ENCODE data around the gene TAF1A. TPM values are rescaled to one million over a fixed set of nuclear protein-coding genes. Genes with fewer than 3 reads are reported as not detected.

TAF1A gene
- total and polyA plus RNA-seq, 4 donors = 9.4 to 14.5 (median 11.5) TPM

GRCh38 chr1:222570837-222571236, 18.9 kb downstream of the TAF1A start:
- Histone ChIP-seq H3K27me3 (ENCODE audit: control insufficient read depth, insufficient read depth, low read length) (no peaks in the 10 kb centered on the region), H3K4me3 (ENCODE audit: low read depth, low read length) (no peak overlapping the region), H3K36me3 (ENCODE audit: control insufficient read depth, insufficient read depth, low read length) (peaks cover 6% of the 10 kb centered on the region), H3K9me3 (ENCODE audit: control insufficient read depth, insufficient read depth, low read length) (no peaks in the 10 kb centered on the region), H3K27ac (ENCODE audit: low read depth, low read length) (no peak overlapping the region), H3K4me1 (ENCODE audit: control insufficient read depth, insufficient read depth, low read length) (no peaks in the 10 kb centered on the region)
- no peak for DNase-seq (ENCODE audit: low read depth in 4 of 6, low spot score in 6 of 6)
- WGBS (ENCODE audit: insufficient coverage) = no CpG with 5 or more reads among the region's 1 CpG

GRCh38 chr1:222561656-222562055, 28.1 kb downstream of the TAF1A start:
- no peak overlapping the region for H3K27ac ChIP-seq (ENCODE audit: low read depth, low read length)
- H3K36me3 ChIP-seq (ENCODE audit: control insufficient read depth, insufficient read depth, low read length) = peaks cover 11% of the 10 kb centered on the region
- DNase-seq (ENCODE audit: low read depth in 4 of 6, low spot score in 6 of 6) = no peak
- WGBS (ENCODE audit: insufficient coverage) = no CpG with 5 or more reads among the region's 1 CpG
- H3K27me3 ChIP-seq (ENCODE audit: control insufficient read depth, insufficient read depth, low read length) = no peaks in the 10 kb centered on the region
- H3K4me1 ChIP-seq (ENCODE audit: control insufficient read depth, insufficient read depth, low read length) = no peaks in the 10 kb centered on the region
- H3K9me3 ChIP-seq (ENCODE audit: control insufficient read depth, insufficient read depth, low read length) = no peaks in the 10 kb centered on the region
- H3K4me3 ChIP-seq (ENCODE audit: low read depth, low read length) = no peak overlapping the region

- no peak for DNase-seq (ENCODE audit: low read depth in 4 of 6, low spot score in 6 of 6)
- Histone ChIP-seq H3K4me3 (ENCODE audit: low read depth, low read length) (no peak overlapping the region), H3K27me3 (ENCODE audit: control insufficient read depth, insufficient read depth, low read length) (no peaks in the 10 kb centered on the region), H3K36me3 (ENCODE audit: control insufficient read depth, insufficient read depth, low read length) (peaks cover 11% of the 10 kb centered on the region), H3K4me1 (ENCODE audit: control insufficient read depth, insufficient read depth, low read length) (no peaks in the 10 kb centered on the region), H3K9me3 (ENCODE audit: control insufficient read depth, insufficient read depth, low read length) (no peaks in the 10 kb centered on the region), H3K27ac (ENCODE audit: low read depth, low read length) (no peak overlapping the region)
- 100% methylated on average over 6 of the region's 7 CpGs for WGBS (ENCODE audit: insufficient coverage)
Observed at GRCh38 chr1:222557574-222557973, 32.2 kb downstream of the TAF1A start.

GRCh38 chr1:222557148-222557547, 32.6 kb downstream of the TAF1A start:
- 79% methylated on average over 3 of the region's 6 CpGs for WGBS (ENCODE audit: insufficient coverage)

GRCh38 chr1:222555992-222556615, 33.6 kb downstream of the TAF1A start:
- Histone ChIP-seq H3K27ac (ENCODE audit: low read depth, low read length) (no peak overlapping the region), H3K4me3 (ENCODE audit: low read depth, low read length) (no peak overlapping the region), H3K27me3 (ENCODE audit: control insufficient read depth, insufficient read depth, low read length) (no peaks in the 10 kb centered on the region), H3K4me1 (ENCODE audit: control insufficient read depth, insufficient read depth, low read length) (no peaks in the 10 kb centered on the region), H3K9me3 (ENCODE audit: control insufficient read depth, insufficient read depth, low read length) (no peaks in the 10 kb centered on the region), H3K36me3 (ENCODE audit: control insufficient read depth, insufficient read depth, low read length) (peaks cover 11% of the 10 kb centered on the region)
- 100% methylated on average over 1 of the region's 2 CpGs for WGBS (ENCODE audit: insufficient coverage)
- no peak for DNase-seq (ENCODE audit: low read depth in 4 of 6, low spot score in 6 of 6)

More at GRCh38 chr1:222557148-222557547, 32.6 kb downstream of the TAF1A start:
- H3K27ac ChIP-seq (ENCODE audit: low read depth, low read length) = no peak overlapping the region
- no peaks in the 10 kb centered on the region for H3K27me3 ChIP-seq (ENCODE audit: control insufficient read depth, insufficient read depth, low read length)
- H3K4me3 ChIP-seq (ENCODE audit: low read depth, low read length) = no peak overlapping the region
- H3K36me3 ChIP-seq (ENCODE audit: control insufficient read depth, insufficient read depth, low read length) = peaks cover 11% of the 10 kb centered on the region
- no peak for DNase-seq (ENCODE audit: low read depth in 4 of 6, low spot score in 6 of 6)
- H3K4me1 ChIP-seq (ENCODE audit: control insufficient read depth, insufficient read depth, low read length) = no peaks in the 10 kb centered on the region
- no peaks in the 10 kb centered on the region for H3K9me3 ChIP-seq (ENCODE audit: control insufficient read depth, insufficient read depth, low read length)

- no peaks in the 10 kb centered on the region for H3K27me3 ChIP-seq (ENCODE audit: control insufficient read depth, insufficient read depth, low read length)
- H3K4me1 ChIP-seq (ENCODE audit: control insufficient read depth, insufficient read depth, low read length) = no peaks in the 10 kb centered on the region
- no CpG with 5 or more reads among the region's 5 CpGs for WGBS (ENCODE audit: insufficient coverage)
- no peak for DNase-seq (ENCODE audit: low read depth in 4 of 6, low spot score in 6 of 6)
- peaks cover 9% of the 10 kb centered on the region for H3K36me3 ChIP-seq (ENCODE audit: control insufficient read depth, insufficient read depth, low read length)
- no peaks in the 10 kb centered on the region for H3K9me3 ChIP-seq (ENCODE audit: control insufficient read depth, insufficient read depth, low read length)
- H3K27ac ChIP-seq (ENCODE audit: low read depth, low read length) = no peak overlapping the region
- no peak overlapping the region for H3K4me3 ChIP-seq (ENCODE audit: low read depth, low read length)
Observed at GRCh38 chr1:222554177-222554576, 35.6 kb downstream of the TAF1A start.

GRCh38 chr1:222552882-222553281, 36.9 kb downstream of the TAF1A start:
- Histone ChIP-seq H3K4me3 (ENCODE audit: low read depth, low read length) (no peak overlapping the region), H3K27me3 (ENCODE audit: control insufficient read depth, insufficient read depth, low read length) (no peaks in the 10 kb centered on the region), H3K9me3 (ENCODE audit: control insufficient read depth, insufficient read depth, low read length) (no peaks in the 10 kb centered on the region), H3K4me1 (ENCODE audit: control insufficient read depth, insufficient read depth, low read length) (peaks cover 1% of the 10 kb centered on the region), H3K27ac (ENCODE audit: low read depth, low read length) (no peak overlapping the region), H3K36me3 (ENCODE audit: control insufficient read depth, insufficient read depth, low read length) (peaks cover 8% of the 10 kb centered on the region)
- 88% methylated on average over 5 of the region's 5 CpGs for WGBS (ENCODE audit: insufficient coverage)
- DNase-seq (ENCODE audit: low read depth in 4 of 6, low spot score in 6 of 6) = no peak

- WGBS (ENCODE audit: insufficient coverage) = 66% methylated on average over 6 of the region's 8 CpGs
- no peaks in the 10 kb centered on the region for H3K9me3 ChIP-seq (ENCODE audit: control insufficient read depth, insufficient read depth, low read length)
- no peak within 1 kb of the TSS for H3K27ac ChIP-seq (ENCODE audit: low read depth, low read length)
- H3K4me1 ChIP-seq (ENCODE audit: control insufficient read depth, insufficient read depth, low read length) = peaks cover 14% of the 10 kb centered on the region
- H3K36me3 ChIP-seq (ENCODE audit: control insufficient read depth, insufficient read depth, low read length) = no peaks in the 10 kb centered on the region
- H3K4me3 ChIP-seq (ENCODE audit: low read depth, low read length) = no peak within 1 kb of the TSS
- DNase-seq (ENCODE audit: low read depth in 4 of 6, low spot score in 6 of 6) = no peak
- peaks cover 2% of the 10 kb centered on the region for H3K27me3 ChIP-seq (ENCODE audit: control insufficient read depth, insufficient read depth, low read length)
Observed at GRCh38 chr1:222547944-222548671, 41.6 kb downstream of the TAF1A start, which contains the start of gene HHIPL2. HHIPL2 (minus strand) TSS chr1:222548104; CDS start chr1:222548044, 60 bp downstream.

- peaks cover 14% of the 10 kb centered on the region for H3K4me1 ChIP-seq (ENCODE audit: control insufficient read depth, insufficient read depth, low read length)
- 45% methylated on average over 3 of the region's 8 CpGs for WGBS (ENCODE audit: insufficient coverage)
- H3K9me3 ChIP-seq (ENCODE audit: control insufficient read depth, insufficient read depth, low read length) = no peaks in the 10 kb centered on the region
Observed at GRCh38 chr1:222547260-222547614, 42.5 kb downstream of the TAF1A start.

More at GRCh38 chr1:222547260-222547614, 42.5 kb downstream of the TAF1A start:
- Histone ChIP-seq H3K4me3 (ENCODE audit: low read depth, low read length) (no peak overlapping the region), H3K27me3 (ENCODE audit: control insufficient read depth, insufficient read depth, low read length) (peaks cover 2% of the 10 kb centered on the region), H3K27ac (ENCODE audit: low read depth, low read length) (no peak overlapping the region), H3K36me3 (ENCODE audit: control insufficient read depth, insufficient read depth, low read length) (no peaks in the 10 kb centered on the region)
- DNase-seq (ENCODE audit: low read depth in 4 of 6, low spot score in 6 of 6) = no peak

Data from spinal cord (tissue), 10 donors.